Prostate gland (tissue), 2 donors: ENCODE results near the gene PECR. TPM values are rescaled to one million over a fixed set of nuclear protein-coding genes. Genes with fewer than 3 reads are reported as not detected.

ENCODE experiments used
- DNase-seq: peaks from one replicate; pipeline ENCODE4 v3.0.0-alpha.2; 2019; ENCODE audit warnings: low spot score
- H3K27ac ChIP-seq, 2 donors: fragments of 200-600 bp; sonication (generic); 2 replicates each; pipeline ENCODE4 v1.5.1; 2017 to 2019
- H3K27me3 ChIP-seq: fragments of 200-600 bp; sonication (generic); replicated peaks from 2 replicates; pipeline ENCODE4 v1.5.1; 2019; ENCODE audit not compliant: insufficient read depth
- H3K36me3 ChIP-seq, 2 donors: fragments of 200-600 bp; sonication (generic); 1 replicate in 1 of 2; 2 replicates in 1 of 2; pipeline versions ENCODE4 v1.5.1 to v1.8.1; 2017 to 2019
- H3K4me1 ChIP-seq: fragments of 200-600 bp; sonication (generic); replicated peaks from 2 replicates; pipeline ENCODE4 v1.5.1; 2019
- H3K4me3 ChIP-seq, 2 donors: fragments of 200-600 bp; sonication (generic); 2 replicates each; pipeline ENCODE4 v1.5.1; 2017 to 2019
- H3K9me3 ChIP-seq: fragments of 200-600 bp; sonication (generic); 2 replicates; pipeline ENCODE4 v1.5.1; 2017
- CTCF ChIP-seq, 4 experiments: fragments of 200-600 bp in 2 of 4; fragments of 450-650 bp in 2 of 4; sonication (generic) in 2 of 4; IDR thresholded peaks; 1 replicate in 3 of 4; 2 replicates in 1 of 4; pipeline ENCODE4 v1.5.1; 2016 to 2019; ENCODE audit warnings: antibody characterized with exemption in 4 of 4, mild to moderate bottlenecking in 2 of 4, moderate library complexity in 2 of 4
- POLR2A ChIP-seq: fragments of 450-650 bp; IDR thresholded peaks from one replicate; pipeline ENCODE4 v1.6.1; 2016; ENCODE audit warnings: antibody characterized with exemption, mild to moderate bottlenecking
- POLR2AphosphoS5 ChIP-seq: sonication (generic); formaldehyde crosslinking; IDR thresholded peaks from one replicate; pipeline ENCODE4 v1.6.1; 2017; ENCODE audit warnings: antibody characterized with exemption
- WGBS: methylation state at CpG from one replicate; pipeline ENCODE4 v1.1.5; 2018; 5-methylcytosine and 5-hydroxymethylcytosine counted together
- intact Hi-C: fragments of 100-400 bp; cut with DNase I; formaldehyde crosslinking; loops from one replicate; pipeline ENCODE4 v1.14.2; 2022
- total RNA-seq, 2 donors: library from RNA; depleted of rRNA; stranded (reverse); fragments of >200 nt; gene quantifications; one replicate each; pipeline ENCODE4 v1.1.0, GENCODE V29; 2016

The PECR gene
- total RNA-seq, 2 donors from 2014 or later, result 6.9 to 16.3 TPM

GRCh38 chr2:216029416-216030129, 52.0 kb downstream of the PECR start:
- Histone ChIP-seq H3K27ac (no peak overlapping the region), H3K36me3 (no peaks in the 10 kb centered on the region), H3K4me1 (no peaks in the 10 kb centered on the region), H3K4me3 (no peak overlapping the region), H3K27me3 (no peaks in the 10 kb centered on the region), H3K9me3 (no peaks in the 10 kb centered on the region)
- WGBS, result 91% methylated on average over 7 of the region's 7 CpGs
- no peak for DNase-seq
- intact Hi-C loops, result no loop called here
- TF ChIP-seq POLR2AphosphoS5, result no peak
- no peak for TF ChIP-seq POLR2A
- no peak for TF ChIP-seq CTCF (IDR thresholded peaks at IDR 0.05)

GRCh38 chr2:216024779-216025336, 56.8 kb downstream of the PECR start:
- WGBS, result 90% methylated on average over 7 of the region's 7 CpGs
- H3K4me3 ChIP-seq, result no peak overlapping the region
- H3K27me3 ChIP-seq, result no peaks in the 10 kb centered on the region

GRCh38 chr2:216023055-216023648, 58.5 kb downstream of the PECR start:
- intact Hi-C loops, result no loop called here
- no peaks in the 10 kb centered on the region for H3K36me3 ChIP-seq
- no peak overlapping the region for H3K4me3 ChIP-seq
- H3K27ac ChIP-seq, result no peak overlapping the region
- DNase-seq, result peak; percentile 23
- no peaks in the 10 kb centered on the region for H3K27me3 ChIP-seq
- WGBS, result 31% methylated on average over 3 of the region's 3 CpGs
- H3K4me1 ChIP-seq, result no peaks in the 10 kb centered on the region
- TF ChIP-seq CTCF (IDR thresholded peaks at IDR 0.05) (peak in 3 of 4 experiments; percentile 32 to 62 (median 46)), POLR2A (no peak), POLR2AphosphoS5 (no peak)
- no peaks in the 10 kb centered on the region for H3K9me3 ChIP-seq

More at GRCh38 chr2:216024779-216025336, 56.8 kb downstream of the PECR start:
- intact Hi-C loops, result no loop called here
- H3K27ac ChIP-seq, result no peak overlapping the region
- no peaks in the 10 kb centered on the region for H3K9me3 ChIP-seq
- H3K4me1 ChIP-seq, result no peaks in the 10 kb centered on the region
- no peak for DNase-seq
- TF ChIP-seq CTCF (IDR thresholded peaks at IDR 0.05) (no peak), POLR2A (no peak), POLR2AphosphoS5 (no peak)
- H3K36me3 ChIP-seq, result no peaks in the 10 kb centered on the region

GRCh38 chr2:216021768-216022565, 59.6 kb downstream of the PECR start:
- Histone ChIP-seq H3K4me3 (no peak overlapping the region), H3K9me3 (no peaks in the 10 kb centered on the region), H3K27me3 (no peaks in the 10 kb centered on the region), H3K36me3 (no peaks in the 10 kb centered on the region), H3K4me1 (no peaks in the 10 kb centered on the region), H3K27ac (no peak overlapping the region)
- DNase-seq, result no peak
- WGBS, result 81% methylated on average over 7 of the region's 7 CpGs
- intact Hi-C loops, result no loop called here
- TF ChIP-seq CTCF (IDR thresholded peaks at IDR 0.05) (no peak), POLR2A (no peak), POLR2AphosphoS5 (no peak)
